Esophagus squamous epithelium (tissue), 4 donors: ENCODE data around the gene MUSK.

Experiments used
- CTCF ChIP-seq, 6 experiments: fragments of 450-650 bp in 4 of 6; fragments of 200-600 bp in 2 of 6; sonication (generic) in 2 of 6; IDR thresholded peaks; one replicate each; pipeline ENCODE4 v1.5.1; 2016 to 2019; ENCODE audit warnings: antibody characterized with exemption in 6 of 6, mild to moderate bottlenecking in 4 of 6, moderate library complexity in 4 of 6
- POLR2A ChIP-seq, 4 donors: fragments of 450-650 bp; IDR thresholded peaks; one replicate each; pipeline ENCODE4 v1.6.1; 2017; ENCODE audit warnings: antibody characterized with exemption in 4 of 4, mild to moderate bottlenecking in 4 of 4, moderate library complexity in 3 of 4

GRCh38 chr9:110835404-110835803, 166.8 kb downstream of the MUSK start:
- no peak for TF ChIP-seq POLR2A (IDR thresholded peaks at IDR 0.05)
- no peak for TF ChIP-seq CTCF (IDR thresholded peaks at IDR 0.05)
